Neutrophil (primary cell): ENCODE data around the gene PLEKHH1.
"Not testable (repeated sequence)": the region's sequence is repeated elsewhere in the genome, so short reads cannot be mapped to it uniquely, and the experiment has no call there.

Source experiments
- H3K27ac ChIP-seq: fragments of 200-600 bp; sonication (generic); 2 replicates; pipeline ENCODE4 v1.5.1; 2016; ENCODE audit warnings: mild to moderate bottlenecking, moderate library complexity
- H3K27me3 ChIP-seq: fragments of 200-600 bp; sonication (generic); 2 replicates; pipeline ENCODE4 v1.6.0; 2016; ENCODE audit warnings: mild to moderate bottlenecking
- H3K36me3 ChIP-seq: fragments of 200-600 bp; sonication (generic); 2 replicates; pipeline ENCODE4 v1.5.1; 2017
- H3K4me1 ChIP-seq, 2 experiments: fragments of 200-600 bp in 1 of 2; sonication (generic) in 1 of 2; 1 replicate in 1 of 2; 2 replicates in 1 of 2; pipeline versions ENCODE4 v1.5.1 to v1.6.1; 2013 to 2016; ENCODE audit warnings: low read depth in 1 of 2, low read length in 1 of 2, mild to moderate bottlenecking in 1 of 2, moderate library complexity in 1 of 2; ENCODE audit not compliant: control insufficient read depth in 1 of 2, insufficient read depth in 1 of 2
- H3K4me3 ChIP-seq, 2 experiments: fragments of 200-600 bp in 1 of 2; sonication (generic) in 1 of 2; 1 replicate in 1 of 2; 2 replicates in 1 of 2; pipeline ENCODE4 v1.5.1; 2013 to 2016; ENCODE audit warnings: low read depth in 1 of 2, low read length in 1 of 2, mild to moderate bottlenecking in 1 of 2, moderate library complexity in 1 of 2
- H3K9me3 ChIP-seq: fragments of 200-600 bp; sonication (generic); 2 replicates; pipeline ENCODE4 v1.5.1; 2016
- TF ChIP-seq, protein P1 (sequence below): fragments of 200-600 bp; sonication (generic); IDR thresholded peaks from 2 replicates; pipeline ENCODE4 v1.5.1; 2016; ENCODE audit warnings: antibody characterized with exemption

The PLEKHH1 gene

DNA sequence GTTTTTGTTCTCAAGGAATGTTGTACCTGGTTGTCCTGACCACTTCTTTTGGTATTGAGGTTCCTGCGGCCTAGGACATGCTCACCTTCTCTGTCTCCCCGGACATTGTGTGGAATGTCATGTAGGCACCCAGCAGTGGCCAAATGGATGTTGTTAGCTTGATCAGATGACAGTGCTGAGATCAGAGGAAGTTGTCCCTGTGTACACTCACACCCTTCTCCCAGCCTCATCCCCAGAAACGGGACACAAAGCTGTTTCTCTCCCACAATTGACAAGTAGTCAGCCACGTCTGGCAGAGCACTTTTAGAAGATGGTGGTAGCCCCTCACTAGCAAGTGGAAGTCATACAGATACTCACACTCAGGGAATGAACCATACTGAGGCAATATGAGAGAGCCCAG is 3.0 kb downstream of the PLEKHH1 start:
- TF ChIP-seq, protein P1, sequence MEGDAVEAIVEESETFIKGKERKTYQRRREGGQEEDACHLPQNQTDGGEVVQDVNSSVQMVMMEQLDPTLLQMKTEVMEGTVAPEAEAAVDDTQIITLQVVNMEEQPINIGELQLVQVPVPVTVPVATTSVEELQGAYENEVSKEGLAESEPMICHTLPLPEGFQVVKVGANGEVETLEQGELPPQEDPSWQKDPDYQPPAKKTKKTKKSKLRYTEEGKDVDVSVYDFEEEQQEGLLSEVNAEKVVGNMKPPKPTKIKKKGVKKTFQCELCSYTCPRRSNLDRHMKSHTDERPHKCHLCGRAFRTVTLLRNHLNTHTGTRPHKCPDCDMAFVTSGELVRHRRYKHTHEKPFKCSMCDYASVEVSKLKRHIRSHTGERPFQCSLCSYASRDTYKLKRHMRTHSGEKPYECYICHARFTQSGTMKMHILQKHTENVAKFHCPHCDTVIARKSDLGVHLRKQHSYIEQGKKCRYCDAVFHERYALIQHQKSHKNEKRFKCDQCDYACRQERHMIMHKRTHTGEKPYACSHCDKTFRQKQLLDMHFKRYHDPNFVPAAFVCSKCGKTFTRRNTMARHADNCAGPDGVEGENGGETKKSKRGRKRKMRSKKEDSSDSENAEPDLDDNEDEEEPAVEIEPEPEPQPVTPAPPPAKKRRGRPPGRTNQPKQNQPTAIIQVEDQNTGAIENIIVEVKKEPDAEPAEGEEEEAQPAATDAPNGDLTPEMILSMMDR = no peak
- Histone ChIP-seq H3K27me3 (peaks cover 98% of the 10 kb centered on the region), H3K9me3 (no peaks in the 10 kb centered on the region), H3K4me1 (peaks cover 0 to 12% of the 10 kb centered on the region in 2 experiments), H3K36me3 (no peaks in the 10 kb centered on the region), H3K4me3 (no peak overlapping the region), H3K27ac (no peak overlapping the region)

DNA sequence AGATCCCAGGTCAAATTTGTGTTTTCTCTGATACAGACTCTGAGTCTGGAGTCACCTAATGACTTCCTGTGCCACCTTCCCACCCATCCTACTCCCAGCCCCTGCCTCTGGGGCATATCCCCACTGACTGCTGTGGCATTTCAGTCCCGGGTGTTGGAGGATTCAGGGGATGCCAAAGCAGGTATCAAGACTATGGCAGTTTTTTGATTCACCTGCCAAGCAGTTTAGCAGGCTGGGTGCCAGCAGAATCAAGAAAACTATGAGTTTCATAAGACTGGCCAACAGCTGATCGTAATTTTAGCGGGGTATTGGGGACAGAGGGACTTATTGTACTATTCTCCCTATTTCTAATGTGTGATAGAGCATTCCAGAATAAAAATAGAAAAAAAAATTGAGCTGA is 4.6 kb downstream of the PLEKHH1 start:
- no peak overlapping the region for H3K4me3 ChIP-seq
- H3K9me3 ChIP-seq = no peaks in the 10 kb centered on the region
- H3K4me1 ChIP-seq = peaks cover 0 to 11% of the 10 kb centered on the region in 2 experiments
- no peak overlapping the region for H3K27ac ChIP-seq
- TF ChIP-seq, protein P1 = no peak
- peaks cover 98% of the 10 kb centered on the region for H3K27me3 ChIP-seq
- no peaks in the 10 kb centered on the region for H3K36me3 ChIP-seq

DNA sequence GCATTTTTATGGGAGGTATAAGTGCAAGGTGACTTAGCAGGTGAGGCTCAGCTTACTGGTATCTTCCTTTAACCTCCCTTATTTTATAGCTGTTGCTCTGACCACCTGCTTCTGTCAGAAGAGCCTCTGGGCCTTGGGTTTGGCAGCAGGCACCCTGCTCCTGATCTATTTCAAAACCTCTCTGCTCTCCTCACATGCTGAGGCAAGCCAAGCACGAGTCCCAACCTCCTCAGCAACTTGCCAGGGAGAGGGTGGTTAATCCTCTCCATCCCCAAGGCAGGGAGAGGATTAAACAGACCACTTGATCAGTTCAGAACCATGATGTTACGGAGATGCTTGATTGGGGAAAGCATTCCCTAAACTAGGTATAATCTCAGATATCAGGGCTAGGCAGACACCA is 5.4 kb downstream of the PLEKHH1 start:
- TF ChIP-seq, protein P1 = no peak
- peaks cover 0 to 3% of the 10 kb centered on the region in 2 experiments for H3K4me1 ChIP-seq
- no peaks in the 10 kb centered on the region for H3K36me3 ChIP-seq
- peaks cover 98% of the 10 kb centered on the region for H3K27me3 ChIP-seq
- H3K27ac ChIP-seq = no peak overlapping the region
- H3K9me3 ChIP-seq = no peaks in the 10 kb centered on the region
- H3K4me3 ChIP-seq = no peak overlapping the region

DNA sequence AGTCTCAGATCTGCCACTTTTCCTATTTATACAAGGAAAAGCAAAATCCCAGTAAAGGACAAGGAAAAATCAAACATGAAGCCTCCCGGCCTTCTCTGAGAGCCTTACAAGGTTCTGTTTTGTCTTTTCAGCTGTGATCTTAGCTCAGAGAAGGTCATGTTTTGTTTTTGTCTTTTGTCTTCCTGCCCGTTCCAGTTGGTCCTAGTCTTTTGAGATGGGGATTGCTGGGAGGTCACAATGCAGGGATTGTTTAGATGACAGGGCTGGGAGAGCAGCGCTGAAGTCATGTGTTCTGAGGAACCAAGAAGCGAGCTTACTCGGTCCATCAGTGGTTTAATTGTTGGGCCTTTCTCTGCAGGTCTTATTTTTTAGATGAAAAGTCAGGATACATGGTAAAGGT is 6.0 kb downstream of the PLEKHH1 start:
- TF ChIP-seq, protein P1 = no peak
- Histone ChIP-seq H3K27me3 (peaks cover 98% of the 10 kb centered on the region), H3K4me1 (no peaks in the 10 kb centered on the region), H3K36me3 (no peaks in the 10 kb centered on the region), H3K4me3 (no peak overlapping the region), H3K27ac (no peak overlapping the region), H3K9me3 (no peaks in the 10 kb centered on the region)

DNA sequence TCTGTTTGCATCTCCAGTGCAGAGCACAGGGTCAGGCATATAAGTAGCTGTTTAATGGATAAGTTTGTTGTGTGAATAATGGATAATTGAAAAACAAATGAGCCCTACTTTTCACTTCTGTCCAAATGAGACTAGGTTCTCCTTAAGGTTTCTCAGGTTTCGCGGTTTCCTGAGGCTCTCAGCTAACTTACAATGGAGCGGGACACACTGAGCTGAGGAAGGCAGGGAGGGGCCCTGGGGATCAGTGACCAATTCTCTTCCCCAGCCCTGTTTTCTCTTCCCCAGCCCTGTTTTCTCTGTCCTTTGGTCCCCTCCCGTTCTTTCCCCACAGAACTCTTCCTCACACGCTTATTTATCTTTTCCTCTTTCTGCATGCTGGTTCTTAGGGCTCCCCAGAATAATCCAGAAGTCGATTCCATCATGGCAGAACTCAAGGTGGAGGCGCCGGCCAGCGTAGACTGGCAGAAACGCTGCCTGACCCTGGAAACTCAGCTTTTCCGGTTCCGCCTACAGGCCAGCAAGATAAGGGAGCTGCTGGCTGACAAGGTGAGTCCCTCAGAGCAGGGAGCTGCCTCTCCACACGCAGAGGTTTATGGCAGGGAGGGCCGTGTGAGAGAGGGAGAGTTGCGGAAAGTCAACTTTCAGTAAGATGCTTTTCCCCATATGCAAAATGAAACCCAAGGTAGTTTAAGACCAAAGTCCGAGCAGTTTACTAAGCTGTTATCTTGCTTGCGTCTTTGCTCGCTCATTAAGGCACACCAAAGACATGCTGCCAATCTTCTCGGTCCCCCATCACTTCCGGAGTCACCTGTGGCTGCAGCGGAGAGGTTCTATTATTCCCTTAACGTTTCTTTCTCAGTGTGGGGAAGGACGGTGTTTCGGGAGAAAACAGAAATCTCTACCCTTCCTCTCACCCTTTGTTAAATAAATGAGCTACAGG is 8.6 kb downstream of the PLEKHH1 start:
- H3K4me1 ChIP-seq = no peaks in the 10 kb centered on the region
- no peaks in the 10 kb centered on the region for H3K9me3 ChIP-seq
- no peak overlapping the region for H3K4me3 ChIP-seq
- H3K27ac ChIP-seq = no peak overlapping the region
- no peaks in the 10 kb centered on the region for H3K36me3 ChIP-seq
- H3K27me3 ChIP-seq = peaks cover 93% of the 10 kb centered on the region
- TF ChIP-seq, protein P1 = no peak

DNA sequence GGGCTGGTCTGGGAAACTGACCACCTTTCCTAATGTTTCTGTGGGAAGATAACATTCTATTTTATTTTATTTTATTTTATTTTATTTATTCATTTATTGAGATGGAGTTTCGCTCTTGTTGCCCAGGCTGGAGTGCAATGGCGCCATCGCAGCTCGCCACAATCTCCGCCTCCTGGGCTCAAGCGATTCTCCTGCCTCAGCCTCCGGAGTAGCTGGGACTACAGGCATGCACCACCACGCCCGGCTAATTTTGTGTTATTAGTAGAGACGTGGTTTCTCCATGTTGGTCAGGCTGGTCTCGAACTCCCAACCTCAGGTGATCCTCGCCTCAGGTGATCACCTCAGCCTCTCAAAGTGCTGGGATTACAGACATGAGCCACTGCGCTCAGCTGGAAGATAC is 9.5 kb downstream of the PLEKHH1 start:
- not testable (repeated sequence) for H3K9me3 ChIP-seq, H3K36me3 ChIP-seq, H3K27ac ChIP-seq, H3K4me1 ChIP-seq, H3K4me3 ChIP-seq
- peaks cover 92% of the 10 kb centered on the region for H3K27me3 ChIP-seq
